MCF 10A (cell line): ENCODE measurements around the gene RNF207. TPM values are rescaled to one million over a fixed set of nuclear protein-coding genes. Genes with fewer than 3 reads are reported as not detected.

Experiments
- BruUV-seq: library from RNA; stranded (reverse); fragments of 400-500 nt; replicated peaks from 2 replicates; lab custom pipeline; 2021; lab: Mats Ljungman, UMichigan
- CTCF ChIA-PET: fragments of 300-600 bp; sonication (Branson Sonifier 250); formaldehyde crosslinking; extraction: SDS; loops from one replicate; lab custom pipeline; 2021; ENCODE audit warnings: antibody characterized with exemption, inconsistent platforms; lab: Yijun Ruan, JAX
- POLR2A ChIA-PET: fragments of 300-600, 350-650 bp; sonication (Branson Sonifier 250); formaldehyde crosslinking; extraction: SDS; loops from one replicate; lab custom pipeline; 2020; ENCODE audit warnings: antibody characterized with exemption, inconsistent platforms; lab: Yijun Ruan, JAX
- DNase-seq: peaks from one replicate; pipeline ENCODE4 v3.0.0-alpha.2; 2018; ENCODE audit not compliant: unreplicated experiment
- H3K27ac Mint-ChIP-seq: one replicate; pipeline ENCODE4 v1.8.0; 2022; ENCODE audit warnings: mild to moderate bottlenecking, low read depth, mixed read lengths; ENCODE audit not compliant: unreplicated experiment
- H3K27me3 Mint-ChIP-seq: one replicate; pipeline ENCODE4 v1.8.0; 2022; ENCODE audit warnings: mixed read lengths; ENCODE audit not compliant: insufficient read depth, unreplicated experiment
- H3K36me3 Mint-ChIP-seq: one replicate; pipeline ENCODE4 v1.8.0; 2022; ENCODE audit warnings: mild to moderate bottlenecking, moderate library complexity, mixed read lengths; ENCODE audit not compliant: insufficient read depth, unreplicated experiment
- H3K4me1 Mint-ChIP-seq: one replicate; pipeline ENCODE4 v1.8.0; 2022; ENCODE audit warnings: mixed read lengths; ENCODE audit not compliant: insufficient read depth, unreplicated experiment
- H3K4me3 Mint-ChIP-seq: one replicate; pipeline ENCODE4 v1.8.0; 2022; ENCODE audit warnings: mild to moderate bottlenecking, moderate library complexity, mixed read lengths; ENCODE audit not compliant: unreplicated experiment
- H3K9me3 Mint-ChIP-seq: one replicate; pipeline ENCODE4 v1.8.0; 2022; ENCODE audit warnings: mixed read lengths; ENCODE audit not compliant: unreplicated experiment
- intact Hi-C: fragments of 100-400 bp; cut with micrococcal nuclease; formaldehyde crosslinking; loops from 2 replicates; pipeline ENCODE4 v1.14.1; 2022
- total RNA-seq: library from RNA; stranded (reverse); gene quantifications from 2 replicates; pipeline ENCODE4 v1.2.3, GENCODE V29; 2022
- TF ChIP-seq, protein P1 (sequence below): fragments of 200-600 bp; IDR thresholded peaks from one replicate; pipeline ENCODE4 v1.8.0; 2022; ENCODE audit warnings: antibody characterized with exemption, mild to moderate bottlenecking; ENCODE audit not compliant: unreplicated experiment

Gene RNF207
- total RNA-seq, 1 experiment from 2014 or later: 6.2 TPM

DNA sequence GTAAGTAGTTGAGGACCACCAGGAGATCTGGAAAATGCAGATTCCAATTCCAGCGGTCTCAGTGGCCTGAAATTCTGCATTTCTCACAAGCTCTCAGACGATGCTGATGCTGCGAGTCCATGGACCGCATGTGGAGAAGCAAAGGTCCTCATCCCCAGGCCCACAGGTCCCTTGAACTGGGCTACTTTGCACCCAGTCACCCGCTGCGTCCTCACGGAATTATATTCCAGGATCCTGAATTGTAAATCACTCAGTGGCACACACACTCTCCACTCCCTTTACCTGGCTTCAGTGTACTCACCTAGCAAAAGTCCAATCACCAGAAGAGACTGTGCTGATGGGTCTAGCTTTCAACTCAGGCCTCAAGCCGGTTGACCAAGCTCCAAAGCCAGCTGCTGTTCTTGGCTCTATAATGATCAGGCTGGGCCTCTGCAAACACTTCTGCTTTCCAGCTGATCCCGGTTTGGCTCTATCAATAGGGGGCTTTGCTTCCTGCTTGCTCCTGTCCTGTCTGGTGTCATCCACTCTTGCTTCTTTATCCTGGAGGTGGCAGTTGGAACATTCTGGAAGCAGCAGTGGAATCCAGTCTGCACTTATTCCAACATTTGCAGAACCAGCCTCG, 5.6 kb upstream of the RNF207 start:
- ChIA-PET POLR2A (interaction anchor here (0.8 to 3.2 kb wide), 5 partner anchors 20 to 186 kb away, joined by 3 to 42 read pairs (median 4); partner anchors contain the start of gene ICMT), CTCF (interaction anchor here (0.6 to 0.7 kb wide), 3 partner anchors 44 to 182 kb away, joined by 3 read pairs; no protein-coding TSS in a partner anchor)
- Mint-ChIP-seq H3K36me3 (peaks cover 33% of the 10 kb centered on the region), H3K27me3 (no peaks in the 10 kb centered on the region), H3K27ac (peak overlapping the region; percentile 97), H3K9me3 (no peaks in the 10 kb centered on the region), H3K4me3 (peak overlapping the region; percentile 87), H3K4me1 (peaks cover 25% of the 10 kb centered on the region)
- TF ChIP-seq, protein P1, sequence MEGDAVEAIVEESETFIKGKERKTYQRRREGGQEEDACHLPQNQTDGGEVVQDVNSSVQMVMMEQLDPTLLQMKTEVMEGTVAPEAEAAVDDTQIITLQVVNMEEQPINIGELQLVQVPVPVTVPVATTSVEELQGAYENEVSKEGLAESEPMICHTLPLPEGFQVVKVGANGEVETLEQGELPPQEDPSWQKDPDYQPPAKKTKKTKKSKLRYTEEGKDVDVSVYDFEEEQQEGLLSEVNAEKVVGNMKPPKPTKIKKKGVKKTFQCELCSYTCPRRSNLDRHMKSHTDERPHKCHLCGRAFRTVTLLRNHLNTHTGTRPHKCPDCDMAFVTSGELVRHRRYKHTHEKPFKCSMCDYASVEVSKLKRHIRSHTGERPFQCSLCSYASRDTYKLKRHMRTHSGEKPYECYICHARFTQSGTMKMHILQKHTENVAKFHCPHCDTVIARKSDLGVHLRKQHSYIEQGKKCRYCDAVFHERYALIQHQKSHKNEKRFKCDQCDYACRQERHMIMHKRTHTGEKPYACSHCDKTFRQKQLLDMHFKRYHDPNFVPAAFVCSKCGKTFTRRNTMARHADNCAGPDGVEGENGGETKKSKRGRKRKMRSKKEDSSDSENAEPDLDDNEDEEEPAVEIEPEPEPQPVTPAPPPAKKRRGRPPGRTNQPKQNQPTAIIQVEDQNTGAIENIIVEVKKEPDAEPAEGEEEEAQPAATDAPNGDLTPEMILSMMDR: no peak
- DNase-seq: no peak
- no TSS peak for BruUV-seq
- intact Hi-C loops: loop anchor here (10.0 kb wide), 1 partner anchor 145 kb away; no protein-coding TSS in a partner anchor

DNA sequence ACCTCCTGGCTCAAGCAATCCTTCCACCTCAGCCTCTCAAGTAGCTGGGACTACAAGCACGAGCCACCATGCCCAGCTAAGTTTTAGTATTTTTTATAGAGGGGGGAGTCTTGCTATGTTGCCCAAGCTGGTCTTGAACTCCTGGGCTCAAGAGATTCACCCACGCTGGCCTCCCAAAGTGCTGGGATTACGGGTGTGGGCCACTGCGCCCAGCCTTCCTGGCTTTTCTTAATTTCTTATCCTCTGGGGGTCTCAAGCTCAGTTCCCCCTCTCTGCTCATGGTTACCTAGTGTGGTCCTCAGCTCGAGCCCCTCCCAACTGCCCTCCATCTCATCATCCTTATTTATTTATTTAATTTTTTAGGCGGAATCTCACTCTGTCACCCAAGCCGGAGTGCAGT, 3.7 kb upstream of the RNF207 start:
- BruUV-seq: no TSS peak
- Mint-ChIP-seq H3K4me1 (peaks cover 18% of the 10 kb centered on the region), H3K27ac (no peak overlapping the region), H3K4me3 (no peak overlapping the region), H3K27me3 (no peaks in the 10 kb centered on the region), H3K9me3 (no peaks in the 10 kb centered on the region), H3K36me3 (peaks cover 13% of the 10 kb centered on the region)
- CTCF ChIA-PET: interaction anchor here (1.0 to 1.9 kb wide), 3 partner anchors 33 to 45 kb away, joined by 3 to 11 read pairs (median 4); no protein-coding TSS in a partner anchor
- intact Hi-C loops: loop anchor here (10.0 kb wide), 1 partner anchor 147 kb away; no protein-coding TSS in a partner anchor
- no peak for DNase-seq
- TF ChIP-seq, protein P1: no peak
- POLR2A ChIA-PET: interaction anchor here (0.6 kb wide), 1 partner anchor 34 kb away, joined by 3 read pairs; the partner anchor contains the start of gene ICMT

DNA sequence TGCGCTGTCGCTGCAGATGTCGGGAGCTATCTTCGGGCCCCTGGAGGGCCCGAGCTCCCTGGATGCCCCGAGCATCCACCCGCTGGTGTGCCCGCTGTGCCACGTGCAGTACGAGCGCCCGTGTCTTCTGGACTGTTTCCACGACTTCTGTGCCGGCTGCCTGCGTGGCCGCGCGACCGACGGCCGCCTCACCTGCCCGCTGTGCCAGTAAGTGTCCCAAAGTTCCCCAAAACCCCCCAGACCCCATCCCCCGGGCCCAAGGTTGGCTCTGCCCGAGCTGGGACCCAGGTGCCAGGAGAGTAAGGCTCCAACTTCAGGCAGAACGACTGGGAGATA, 569 bp downstream of the RNF207 start:
- ChIA-PET POLR2A (interaction anchor here (0.7 to 3.1 kb wide), 6 partner anchors 10 to 396 kb away, joined by 3 to 10 read pairs (median 4); partner anchors contain the start of gene ICMT), CTCF (interaction anchor here (0.5 to 1.2 kb wide), 7 partner anchors 9 to 40 kb away, joined by 3 to 6 read pairs (median 4); no protein-coding TSS in a partner anchor)
- TF ChIP-seq, protein P1: no peak
- no peak for DNase-seq
- intact Hi-C loops: loop anchor here (10.0 kb wide), 1 partner anchor 152 kb away; no protein-coding TSS in a partner anchor
- no TSS peak for BruUV-seq
- peak overlapping the region; percentile 71 for H3K4me3 Mint-ChIP-seq
- H3K9me3 Mint-ChIP-seq: no peaks in the 10 kb centered on the region
- no peak overlapping the region for H3K27ac Mint-ChIP-seq
- H3K36me3 Mint-ChIP-seq: no peaks in the 10 kb centered on the region
- H3K4me1 Mint-ChIP-seq: no peaks in the 10 kb centered on the region
- H3K27me3 Mint-ChIP-seq: no peaks in the 10 kb centered on the region
